IMR-90 (cell line): ENCODE measurements around the gene POLA2. TPM values are rescaled to one million over a fixed set of nuclear protein-coding genes. Genes with fewer than 3 reads are reported as not detected.
A peak's percentile ranks its signal among the peaks of the same experiment; 100 is the strongest.
"Not testable (repeated sequence)": the region's sequence is repeated elsewhere in the genome, so short reads cannot be mapped to it uniquely, and the experiment has no call there.

Experiments used
- ATAC-seq: fragments of 200-7000 bp; cut with Tn5 transposase; 2 replicates; pipeline ENCODE4 v1.9.1; 2020; ENCODE audit warnings: low read depth, mild to moderate bottlenecking, moderate library complexity
- BruUV-seq: library from RNA; stranded (reverse); fragments of 400-500 nt; replicated peaks from 2 replicates; lab custom pipeline; 2021; lab: Mats Ljungman, UMichigan
- CTCF ChIA-PET: fragments of 300-600 bp; formaldehyde crosslinking; extraction: SDS; loops from one replicate; lab custom pipeline; 2021; ENCODE audit warnings: antibody characterized with exemption; lab: Yijun Ruan, JAX
- POLR2A ChIA-PET: fragments of 300-600 bp; sonication (Branson Sonifier 250); formaldehyde crosslinking; loops from one replicate; lab custom pipeline; 2022; ENCODE audit warnings: antibody characterized with exemption; ENCODE audit not compliant: unreplicated experiment; lab: Charles Lee
- DNase-seq: peaks from one replicate; pipeline ENCODE4 v3.0.0; 2013
- H2AFZ ChIP-seq: replicated peaks from 2 replicates; pipeline ENCODE3; 2013; ENCODE audit warnings: low read length, mild to moderate bottlenecking; ENCODE audit not compliant: poor library complexity
- H2AK5ac ChIP-seq: 2 replicates; pipeline ENCODE4 v1.6.1; 2013; ENCODE audit warnings: low read depth, low read length, inconsistent platforms
- H2AK9ac ChIP-seq: replicated peaks from 2 replicates; pipeline ENCODE3; 2013; ENCODE audit warnings: mild to moderate bottlenecking, low read depth, low read length, moderate library complexity; ENCODE audit not compliant: poor library complexity
- H2BK120ac ChIP-seq: 2 replicates; pipeline ENCODE4 v1.6.1; 2013; ENCODE audit warnings: low read depth, low read length, inconsistent platforms
- H2BK15ac ChIP-seq: 3 replicates; pipeline ENCODE4 v1.6.1; 2013; ENCODE audit warnings: low read depth, low read length, inconsistent platforms
- H2BK20ac ChIP-seq: 2 replicates; pipeline ENCODE4 v1.6.1; 2013; ENCODE audit warnings: low read depth, mild to moderate bottlenecking, inconsistent platforms, low read length, moderate library complexity
- H2BK5ac ChIP-seq: 2 replicates; pipeline ENCODE4 v1.6.1; 2013; ENCODE audit warnings: mild to moderate bottlenecking, low read depth, low read length, inconsistent platforms; ENCODE audit not compliant: poor library complexity, severe bottlenecking
- H3K14ac ChIP-seq: replicated peaks from 2 replicates; pipeline ENCODE4 v1.6.1; 2013; ENCODE audit warnings: low read depth, low read length, inconsistent platforms
- H3K18ac ChIP-seq: 2 replicates; pipeline ENCODE4 v1.6.1; 2013; ENCODE audit warnings: low read depth, low read length, control low read depth
- H3K23ac ChIP-seq: 2 replicates; pipeline ENCODE4 v1.6.1; 2013; ENCODE audit warnings: low read depth, low read length, inconsistent platforms
- H3K27ac ChIP-seq: 2 replicates; pipeline ENCODE4 v1.5.1; 2013; ENCODE audit warnings: mild to moderate bottlenecking, control low read depth, low read length; ENCODE audit not compliant: insufficient read depth
- H3K27me3 ChIP-seq: 2 replicates; pipeline ENCODE4 v1.6.1; 2013; ENCODE audit warnings: low read length; ENCODE audit not compliant: control insufficient read depth, insufficient read depth
- H3K36me3 ChIP-seq: 2 replicates; pipeline ENCODE4 v1.6.1; 2013; ENCODE audit warnings: low read length, mixed read lengths; ENCODE audit not compliant: control insufficient read depth, insufficient read depth
- H3K4ac ChIP-seq: 2 replicates; pipeline ENCODE4 v1.6.1; 2013; ENCODE audit warnings: low read depth, low read length, inconsistent platforms
- H3K4me1 ChIP-seq: 2 replicates; pipeline ENCODE4 v1.6.1; 2013; ENCODE audit warnings: low read length, mixed read lengths; ENCODE audit not compliant: control insufficient read depth, insufficient read depth
- H3K4me2 ChIP-seq: 2 replicates; pipeline ENCODE4 v1.6.1; 2013; ENCODE audit warnings: low read depth, mild to moderate bottlenecking, control low read depth, low read length, moderate library complexity
- H3K4me3 ChIP-seq: 2 replicates; pipeline ENCODE4 v1.5.1; 2013; ENCODE audit warnings: low read depth, mild to moderate bottlenecking, control low read depth, low read length, moderate library complexity; ENCODE audit not compliant: insufficient read depth
- H3K56ac ChIP-seq: 2 replicates; pipeline ENCODE4 v1.6.1; 2013; ENCODE audit warnings: low read length, inconsistent platforms; ENCODE audit not compliant: insufficient read depth; ENCODE audit errors: extremely low read depth
- H3K79me1 ChIP-seq, 2 experiments: 2 replicates each; pipeline ENCODE4 v1.6.1; 2013; ENCODE audit warnings: low read length in 2 of 2, inconsistent platforms in 1 of 2, low read depth in 1 of 2
- H3K9ac ChIP-seq: 2 replicates; pipeline ENCODE4 v1.6.1; 2013; ENCODE audit warnings: low read depth, low read length, control low read depth
- H3K9me1 ChIP-seq: 2 replicates; pipeline ENCODE4 v1.6.1; 2013; ENCODE audit warnings: low read length, inconsistent platforms; ENCODE audit not compliant: insufficient read depth
- H3K9me3 ChIP-seq: 2 replicates; pipeline ENCODE4 v1.6.1; 2013; ENCODE audit warnings: low read length; ENCODE audit not compliant: control insufficient read depth, insufficient read depth
- H4K20me1 ChIP-seq: 2 replicates; pipeline ENCODE4 v1.6.1; 2013; ENCODE audit warnings: low read length, inconsistent platforms; ENCODE audit not compliant: insufficient read depth
- H4K5ac ChIP-seq: 2 replicates; pipeline ENCODE4 v1.6.1; 2013; ENCODE audit warnings: mild to moderate bottlenecking, low read depth, low read length, control low read depth
- H4K8ac ChIP-seq, 2 experiments: 2 replicates each; pipeline ENCODE4 v1.6.1; 2013; ENCODE audit warnings: low read depth in 2 of 2, low read length in 2 of 2, control low read depth in 1 of 2, inconsistent platforms in 1 of 2
- H4K91ac ChIP-seq: 2 replicates; pipeline ENCODE4 v1.6.1; 2013; ENCODE audit warnings: low read depth, low read length, inconsistent platforms; ENCODE audit not compliant: insufficient read depth
- BHLHE40 ChIP-seq: fragments of 150-350 bp; IDR thresholded peaks from 2 replicates; pipeline ENCODE4 v1.6.1; 2016; ENCODE audit warnings: mild to moderate bottlenecking, low read depth, low read length
- MAFK ChIP-seq: IDR thresholded peaks from 2 replicates; pipeline ENCODE4 v1.6.1; 2012; ENCODE audit warnings: low read depth, low read length, improper control_type of control experiment
- RCOR1 ChIP-seq: IDR thresholded peaks from 2 replicates; pipeline ENCODE4 v1.6.1; 2012; ENCODE audit warnings: mild to moderate bottlenecking, low read length, improper control_type of control experiment; ENCODE audit not compliant: insufficient replicate concordance
- SMC3 ChIP-seq: fragments of 150-350 bp; IDR thresholded peaks from 2 replicates; pipeline ENCODE4 v1.6.1; 2016; ENCODE audit warnings: low read depth, mild to moderate bottlenecking, antibody characterized with exemption, low read length, moderate library complexity
- WGBS, 2 experiments: methylation state at CpG; one replicate each; pipeline versions ENCODE4 v1.1.5 to v1.1.7; 2013; ENCODE audit warnings: missing lambda C conversion rate in 2 of 2; ENCODE audit not compliant: insufficient read length in 1 of 2; ENCODE audit errors: extremely low coverage in 2 of 2; 5-methylcytosine and 5-hydroxymethylcytosine counted together
- dilution Hi-C: fragments of 300-500 bp; cut with HindIII; formaldehyde crosslinking; loops from one replicate; pipeline ENCODE4 v1.14.3; 2018; ENCODE audit warnings: low sequenced_read_pairs; ENCODE audit not compliant: unreplicated experiment
- in situ Hi-C: fragments of 300-500 bp; cut with MboI; formaldehyde crosslinking; loops from 3 replicates; pipeline ENCODE4 v1.14.3; 2019; ENCODE audit warnings: low sequenced_read_pairs, inconsistent platforms, mixed read lengths
- intact Hi-C: fragments of 100-400 bp; cut with micrococcal nuclease; formaldehyde crosslinking; loops from 2 replicates; pipeline ENCODE4 v1.10.0; 2022
- polyA plus RNA-seq, 3 experiments: library from polyadenylated mRNA; depleted of rRNA; stranded (reverse); fragments of >200 nt; gene quantifications; 2 replicates each; pipeline ENCODE4 v1.2.3, GENCODE V29; 2012; ENCODE audit warnings: low replicate concordance in 1 of 3
- total RNA-seq: library from RNA; depleted of rRNA; stranded (reverse); fragments of >200 nt; gene quantifications from 2 replicates; pipeline ENCODE4 v1.2.3, GENCODE V29; 2012

POLA2 gene
- total and polyA plus RNA-seq, 2 of the 4 experiments (the other 2 are of a cell fraction) = 14.2 to 17.3 TPM

- intact Hi-C loops = loop anchor here (1.0 kb wide), 1 partner anchor 55 kb away; no protein-coding TSS in a partner anchor
- no peak overlapping the region for H2AFZ ChIP-seq
Measured at GRCh38 chr11:65330544-65330943, 68.8 kb downstream of the POLA2 start.

GRCh38 chr11:65332591-65332990 lies 70.8 kb downstream of the POLA2 start:
- POLR2A ChIA-PET, H3K9me3 ChIP-seq, H2AFZ ChIP-seq, in situ Hi-C loops, H3K9me1 ChIP-seq, H2AK9ac ChIP-seq, H3K23ac ChIP-seq, intact Hi-C loops, BruUV-seq, H2AK5ac ChIP-seq, H3K14ac ChIP-seq, H3K4me2 ChIP-seq, H3K27me3 ChIP-seq, H3K4me1 ChIP-seq, H3K9ac ChIP-seq, H3K4me3 ChIP-seq, H3K18ac ChIP-seq, H3K4ac ChIP-seq, H3K27ac ChIP-seq, H2BK5ac ChIP-seq, H4K91ac ChIP-seq, H3K36me3 ChIP-seq, H4K8ac ChIP-seq, dilution Hi-C loops, H3K56ac ChIP-seq, H2BK120ac ChIP-seq, ATAC-seq, H2BK20ac ChIP-seq, H2BK15ac ChIP-seq, H4K5ac ChIP-seq, DNase-seq: not testable (repeated sequence)
- Histone ChIP-seq H3K79me1 (peaks cover 3 to 19% of the 10 kb centered on the region in 2 experiments; a peak in 3 of 4 replicates), H4K20me1 (peaks cover 22% of the 10 kb centered on the region)
- 100% methylated on average over 4 of the region's 9 CpGs; no CpG with 5 or more reads in 1 of the 2 experiments for WGBS, 2 experiments
- CTCF ChIA-PET = interaction anchor here (0.6 to 6.3 kb wide), 4 partner anchors 16 to 64 kb away, joined by 3 to 74 read pairs (median 38); partner anchors contain the start of gene CDC42EP2

More at GRCh38 chr11:65330544-65330943, 68.8 kb downstream of the POLA2 start:
- Histone ChIP-seq H4K8ac (peak overlapping the region in 1 of 2 experiments; percentile 15; a peak in 1 of 4 replicates), H4K20me1 (peaks cover 16% of the 10 kb centered on the region), H2BK20ac (no peak overlapping the region), H2BK5ac (no peak overlapping the region), H3K9me1 (no peaks in the 10 kb centered on the region; the same call in 1 of the 2 replicates), H3K4me2 (no peak overlapping the region), H3K27ac (no peak overlapping the region), H3K4me3 (no peak overlapping the region), H3K4ac (no peak overlapping the region), H2AK5ac (no peak overlapping the region), H3K27me3 (no peaks in the 10 kb centered on the region), H3K23ac (no peak overlapping the region), H4K91ac (no peak overlapping the region), H3K9ac (no peak overlapping the region), H3K36me3 (no peaks in the 10 kb centered on the region), H4K5ac (no peak overlapping the region), H3K79me1 (peaks cover 0 to 16% of the 10 kb centered on the region in 2 experiments; a peak in 3 of 4 replicates), H3K4me1 (peaks cover 2% of the 10 kb centered on the region; the same call in 1 of the 2 replicates), H2AK9ac (no peak overlapping the region), H3K14ac (no peak overlapping the region), H2BK120ac (no peak overlapping the region), H3K56ac (no peak overlapping the region), H3K9me3 (no peaks in the 10 kb centered on the region), H3K18ac (no peak overlapping the region), H2BK15ac (no peak overlapping the region)
- no CpG with 5 or more reads among the region's 7 CpGs for WGBS, 2 experiments
- ATAC-seq = no peak
- ChIA-PET CTCF (interaction anchor here (0.7 to 6.3 kb wide), 10 partner anchors 14 to 126 kb away, joined by 3 to 74 read pairs (median 6); partner anchors contain the start of genes CDC42EP2 and POLA2), POLR2A (interaction anchor here (1.3 kb wide), 1 partner anchor 56 kb away, joined by 4 read pairs; no protein-coding TSS in a partner anchor)
- TF ChIP-seq BHLHE40 (no peak), RCOR1 (no peak), MAFK (no peak), SMC3 (no peak)
- no TSS peak for BruUV-seq
- in situ Hi-C loops (no loop called here), dilution Hi-C loops (no loop called here)
- DNase-seq = no peak
